ENCODE data around the gene NRP2. TPM values are rescaled to one million over a fixed set of nuclear protein-coding genes. Genes with fewer than 3 reads are reported as not detected.

The NRP2 gene
- total RNA-seq, 1 donor from 2014 or later: 76.7 TPM

GRCh38 chr2:205699515-205700289 lies 17.4 kb downstream of the NRP2 start:
- H3K9me3 ChIP-seq (ENCODE audit: insufficient read depth, low read depth, low read length): no peaks in the 10 kb centered on the region
- H3K27ac ChIP-seq (ENCODE audit: low read depth, low read length): peak overlapping the region; percentile 97
- no peak overlapping the region for H3K4me3 ChIP-seq (ENCODE audit: insufficient read depth, low read depth, low read length)
- Mint-ChIP-seq H3K36me3 (ENCODE audit: low read depth, unreplicated experiment) (peaks cover 11% of the 10 kb centered on the region), H3K27ac (ENCODE audit: unreplicated experiment) (peak overlapping the region; percentile 97), H3K27me3 (ENCODE audit: low read depth, unreplicated experiment) (no peaks in the 10 kb centered on the region), H3K4me3 (ENCODE audit: unreplicated experiment) (peak overlapping the region; percentile 47), H3K9me3 (ENCODE audit: unreplicated experiment) (no peaks in the 10 kb centered on the region), H3K4me1 (ENCODE audit: low read depth, unreplicated experiment) (peaks cover 87% of the 10 kb centered on the region)
- H2AFZ ChIP-seq (ENCODE audit: low read depth, low read length): no peak overlapping the region
- peaks cover 97% of the 10 kb centered on the region for H3K4me1 ChIP-seq (ENCODE audit: insufficient read depth, low read length)
- TF ChIP-seq EZH2 (IDR thresholded peaks at IDR 0.05; ENCODE audit: insufficient read depth, low read length): no peak
- TF ChIP-seq CTCF (IDR thresholded peaks at IDR 0.05; ENCODE audit: insufficient read depth, low read depth, low read length): no peak
- H3K79me2 ChIP-seq (ENCODE audit: insufficient read depth, low read length): peaks cover 58% of the 10 kb centered on the region
- no peaks in the 10 kb centered on the region for H4K20me1 ChIP-seq (ENCODE audit: insufficient read depth, low read length)
- DNase-seq (ENCODE audit: low read depth): no peak
- H3K36me3 ChIP-seq (ENCODE audit: insufficient read depth, low read length): peaks cover 3% of the 10 kb centered on the region
- no peaks in the 10 kb centered on the region for H3K27me3 ChIP-seq (ENCODE audit: insufficient read depth, low read length)
- peak overlapping the region; percentile 74 for H3K4me2 ChIP-seq (ENCODE audit: low read length)
- FAIRE-seq: no peak
- H3K9ac ChIP-seq (ENCODE audit: low read length): peak overlapping the region; percentile 74

GRCh38 chr2:205700331-205701132 lies 18.2 kb downstream of the NRP2 start:
- FAIRE-seq (peak; percentile 89), DNase-seq (ENCODE audit: low read depth) (peak; percentile 96)
- peak overlapping the region; percentile 97 for H3K27ac Mint-ChIP-seq (ENCODE audit: unreplicated experiment)
- H3K36me3 ChIP-seq (ENCODE audit: insufficient read depth, low read length): peaks cover 3% of the 10 kb centered on the region
- H3K27ac ChIP-seq (ENCODE audit: low read depth, low read length): peak overlapping the region; percentile 97
- H3K36me3 Mint-ChIP-seq (ENCODE audit: low read depth, unreplicated experiment): peaks cover 11% of the 10 kb centered on the region
- H3K79me2 ChIP-seq (ENCODE audit: insufficient read depth, low read length): peaks cover 58% of the 10 kb centered on the region
- peak overlapping the region; percentile 31 for H3K4me3 ChIP-seq (ENCODE audit: insufficient read depth, low read depth, low read length)
- no peaks in the 10 kb centered on the region for H3K9me3 Mint-ChIP-seq (ENCODE audit: unreplicated experiment)
- H3K27me3 Mint-ChIP-seq (ENCODE audit: low read depth, unreplicated experiment): no peaks in the 10 kb centered on the region
- H3K9ac ChIP-seq (ENCODE audit: low read length): peak overlapping the region; percentile 74
- peak overlapping the region; percentile 74 for H3K4me2 ChIP-seq (ENCODE audit: low read length)
- H3K4me1 Mint-ChIP-seq (ENCODE audit: low read depth, unreplicated experiment): peaks cover 80% of the 10 kb centered on the region
- no peaks in the 10 kb centered on the region for H4K20me1 ChIP-seq (ENCODE audit: insufficient read depth, low read length)
- H3K4me1 ChIP-seq (ENCODE audit: insufficient read depth, low read length): peaks cover 91% of the 10 kb centered on the region
- no peak for TF ChIP-seq CTCF (IDR thresholded peaks at IDR 0.05; ENCODE audit: insufficient read depth, low read depth, low read length)
- no peak for TF ChIP-seq EZH2 (IDR thresholded peaks at IDR 0.05; ENCODE audit: insufficient read depth, low read length)
- no peaks in the 10 kb centered on the region for H3K27me3 ChIP-seq (ENCODE audit: insufficient read depth, low read length)
- H3K4me3 Mint-ChIP-seq (ENCODE audit: unreplicated experiment): peak overlapping the region; percentile 47
- H2AFZ ChIP-seq (ENCODE audit: low read depth, low read length): no peak overlapping the region
- H3K9me3 ChIP-seq (ENCODE audit: insufficient read depth, low read depth, low read length): no peaks in the 10 kb centered on the region

All from astrocyte (in vitro differentiated cells and primary cell).